Measurements from ENCODE around the gene ACRBP. TPM values are rescaled to one million over a fixed set of nuclear protein-coding genes. Genes with fewer than 3 reads are reported as not detected.

The ACRBP gene
- total RNA-seq, 4 donors from 2014 or later, result 0.35 to 4.0 (median 3.2) TPM; not detected in 1

GRCh38 chr12:6630736-6631135 lies 16.5 kb downstream of the ACRBP start:
- no peak for TF ChIP-seq POLR2A (IDR thresholded peaks at IDR 0.05)
- no peak for TF ChIP-seq CTCF (IDR thresholded peaks at IDR 0.05)
- H3K27ac ChIP-seq, result peak overlapping the region in 1 of 4 donors; percentile 60
- H3K4me1 ChIP-seq, result peaks cover 15 to 67% (median 16%) of the 10 kb centered on the region in 3 donors

GRCh38 chr12:6627616-6628015 lies 19.6 kb downstream of the ACRBP start:
- Histone ChIP-seq H3K36me3 (peaks cover 0 to 16% (median 0%) of the 10 kb centered on the region in 3 donors), H3K27me3 (no peaks in the 10 kb centered on the region), H3K9me3 (no peaks in the 10 kb centered on the region), H3K27ac (no peak overlapping the region), H3K4me3 (peak overlapping the region in 2 of 4 donors; percentile 4 to 10), H3K4me1 (peaks cover 0 to 37% (median 1%) of the 10 kb centered on the region in 3 donors)
- WGBS, 2 donors, result 49 to 57% methylated on average over 7 of the region's 7 CpGs
- DNase-seq, result no peak
- TF ChIP-seq CTCF (IDR thresholded peaks at IDR 0.05) (no peak), POLR2A (IDR thresholded peaks at IDR 0.05) (no peak)
- intact Hi-C loops (cut with DNase I), result no loop called here

More at GRCh38 chr12:6630736-6631135, 16.5 kb downstream of the ACRBP start:
- peaks cover 0 to 10% (median 0%) of the 10 kb centered on the region in 3 donors for H3K36me3 ChIP-seq
- H3K9me3 ChIP-seq, result no peaks in the 10 kb centered on the region
- intact Hi-C loops (cut with DNase I), result no loop called here
- H3K4me3 ChIP-seq, result no peak overlapping the region
- WGBS, 2 donors, result 20 to 38% methylated on average over 1 to 5 of the region's 5 CpGs
- no peak for DNase-seq
- no peaks in the 10 kb centered on the region for H3K27me3 ChIP-seq

- no peaks in the 10 kb centered on the region for H3K9me3 ChIP-seq
- H3K27ac ChIP-seq, result no peak overlapping the region
- no peak overlapping the region for H3K4me3 ChIP-seq
- WGBS, 2 donors, result 82 to 90% methylated on average over 8 of the region's 8 CpGs
- DNase-seq, result no peak
- H3K27me3 ChIP-seq, result no peaks in the 10 kb centered on the region
- TF ChIP-seq POLR2A (IDR thresholded peaks at IDR 0.05) (no peak), CTCF (IDR thresholded peaks at IDR 0.05) (no peak)
- intact Hi-C loops (cut with DNase I), result no loop called here
- peaks cover 0 to 16% (median 0%) of the 10 kb centered on the region in 3 donors for H3K36me3 ChIP-seq
- H3K4me1 ChIP-seq, result peaks cover 0 to 29% (median 0%) of the 10 kb centered on the region in 3 donors
Measured at GRCh38 chr12:6626654-6627283, 20.5 kb downstream of the ACRBP start.

- intact Hi-C loops (cut with DNase I), result no loop called here
- no peak for TF ChIP-seq CTCF (IDR thresholded peaks at IDR 0.05)
- TF ChIP-seq POLR2A (IDR thresholded peaks at IDR 0.05), result no peak
- Histone ChIP-seq H3K4me1 (peaks cover 0 to 12% (median 0%) of the 10 kb centered on the region in 3 donors), H3K36me3 (peaks cover 0 to 32% (median 10%) of the 10 kb centered on the region in 3 donors), H3K9me3 (no peaks in the 10 kb centered on the region), H3K27me3 (peaks cover 0 to 11% (median 0%) of the 10 kb centered on the region in 4 donors), H3K27ac (no peak overlapping the region), H3K4me3 (peak overlapping the region in 2 of 4 donors; percentile 14 to 49)
- no peak for DNase-seq
- 87 to 91% methylated on average over 22 to 29 of the region's 29 CpGs for WGBS, 2 donors
Measured at GRCh38 chr12:6620885-6621274, 26.4 kb downstream of the ACRBP start.

- WGBS, 2 donors, result 33 to 75% methylated on average over 10 to 43 of the region's 88 CpGs
- no peak for DNase-seq
- no peak overlapping the region for H3K27ac ChIP-seq
- H3K4me1 ChIP-seq, result peaks cover 0 to 9% (median 0%) of the 10 kb centered on the region in 3 donors
- H3K36me3 ChIP-seq, result peaks cover 0 to 32% (median 10%) of the 10 kb centered on the region in 3 donors
- H3K9me3 ChIP-seq, result no peaks in the 10 kb centered on the region
- intact Hi-C loops (cut with DNase I), result no loop called here
- H3K4me3 ChIP-seq, result peak overlapping the region in 2 of 4 donors; percentile 14 to 49
- TF ChIP-seq POLR2A (IDR thresholded peaks at IDR 0.05), result no peak
- TF ChIP-seq CTCF (IDR thresholded peaks at IDR 0.05), result peak in 4 of 6 experiments; percentile 12 to 45 (median 30)
- peaks cover 0 to 11% (median 0%) of the 10 kb centered on the region in 4 donors for H3K27me3 ChIP-seq
Measured at GRCh38 chr12:6620137-6620884, 26.9 kb downstream of the ACRBP start.

All from esophagus squamous epithelium (tissue), 5 donors.